Osteoblast (primary cell): ENCODE results near the gene GARIN5B. TPM values are rescaled to one million over a fixed set of nuclear protein-coding genes. Genes with fewer than 3 reads are reported as not detected.

Experiments
- DNase-seq: peaks from one replicate; pipeline ENCODE4 v3.0.0; 2011; ENCODE audit warnings: low spot score, mixed read lengths; ENCODE audit not compliant: insufficient read length; ENCODE audit errors: missing footprints
- H2AFZ ChIP-seq: 2 replicates; pipeline ENCODE4 v1.6.0; 2011; ENCODE audit warnings: mild to moderate bottlenecking, low read length
- H3K27ac ChIP-seq: 2 replicates; pipeline ENCODE4 v1.5.1; 2011; ENCODE audit warnings: mild to moderate bottlenecking, low read depth, low read length, moderate library complexity
- H3K27me3 ChIP-seq: 2 replicates; pipeline ENCODE4 v1.6.0; 2012; ENCODE audit warnings: mild to moderate bottlenecking, control low read depth, inconsistent platforms, low read length, moderate library complexity; ENCODE audit not compliant: insufficient read depth
- H3K36me3 ChIP-seq: 2 replicates; pipeline ENCODE4 v1.5.1; 2011; ENCODE audit warnings: mild to moderate bottlenecking, low read length, control low read depth, moderate library complexity; ENCODE audit not compliant: insufficient read depth
- H3K4me1 ChIP-seq: 2 replicates; pipeline ENCODE4 v1.5.1; 2011; ENCODE audit warnings: mild to moderate bottlenecking, low read length, control low read depth, moderate library complexity; ENCODE audit not compliant: insufficient read depth
- H3K4me2 ChIP-seq: 2 replicates; pipeline ENCODE4 v1.6.0; 2011; ENCODE audit warnings: mild to moderate bottlenecking, low read length; ENCODE audit not compliant: insufficient read depth
- H3K4me3 ChIP-seq: fragments of 200-600 bp; sonication (generic); 3 replicates; pipeline ENCODE4 v1.5.1; 2012; ENCODE audit warnings: mild to moderate bottlenecking, low read length, inconsistent platforms; ENCODE audit not compliant: insufficient read depth
- H3K79me2 ChIP-seq: 2 replicates; pipeline ENCODE4 v1.6.0; 2012; ENCODE audit warnings: mild to moderate bottlenecking, low read length, control low read depth, inconsistent platforms; ENCODE audit not compliant: insufficient read depth
- H3K9me3 ChIP-seq: 2 replicates; pipeline ENCODE4 v1.5.1; 2011; ENCODE audit warnings: low read depth, low read length, control low read depth
- H4K20me1 ChIP-seq: 2 replicates; pipeline ENCODE4 v1.6.0; 2012; ENCODE audit warnings: mild to moderate bottlenecking, low read length, control low read depth; ENCODE audit not compliant: insufficient read depth
- total RNA-seq: library from RNA; depleted of rRNA; stranded (reverse); fragments of >200 nt; gene quantifications from 2 replicates; pipeline ENCODE4 v1.2.3, GENCODE V29; 2012
- TF ChIP-seq, protein P1 (sequence below): IDR thresholded peaks from 2 replicates; pipeline ENCODE4 v1.5.1; 2011; ENCODE audit warnings: mild to moderate bottlenecking, low read depth, low read length, moderate library complexity; ENCODE audit errors: extremely low read depth

Gene GARIN5B
- total RNA-seq, 1 donor: not detected

DNA sequence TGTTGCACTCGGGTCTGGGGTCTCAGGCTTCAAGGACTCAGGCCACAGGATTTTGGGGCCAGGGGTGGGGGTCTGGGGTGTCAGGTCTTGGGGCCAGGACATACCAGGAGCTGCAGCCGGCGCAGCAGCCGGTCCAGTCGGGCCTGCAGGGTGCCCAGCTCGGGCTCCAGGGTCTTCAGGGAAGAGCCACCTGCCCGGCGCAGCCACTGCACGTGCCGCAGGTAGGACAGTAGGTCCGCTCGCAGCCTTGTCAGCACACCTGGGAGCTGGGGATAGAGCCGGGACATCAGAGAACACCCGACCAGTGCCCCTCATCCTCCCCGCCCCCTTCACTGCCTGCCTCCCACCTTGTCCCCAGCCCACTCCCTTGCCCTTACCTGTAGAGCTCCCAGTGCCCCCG, 5.0 kb upstream of the GARIN5B start:
- DNase-seq: no peak
- Histone ChIP-seq H3K79me2 (no peaks in the 10 kb centered on the region), H2AFZ (no peak overlapping the region), H3K36me3 (peaks cover 6% of the 10 kb centered on the region), H3K27me3 (no peaks in the 10 kb centered on the region), H3K4me2 (no peak overlapping the region), H3K4me3 (no peak overlapping the region), H3K4me1 (peaks cover 15% of the 10 kb centered on the region), H3K27ac (no peak overlapping the region), H3K9me3 (no peaks in the 10 kb centered on the region), H4K20me1 (no peaks in the 10 kb centered on the region)
- TF ChIP-seq, protein P1, sequence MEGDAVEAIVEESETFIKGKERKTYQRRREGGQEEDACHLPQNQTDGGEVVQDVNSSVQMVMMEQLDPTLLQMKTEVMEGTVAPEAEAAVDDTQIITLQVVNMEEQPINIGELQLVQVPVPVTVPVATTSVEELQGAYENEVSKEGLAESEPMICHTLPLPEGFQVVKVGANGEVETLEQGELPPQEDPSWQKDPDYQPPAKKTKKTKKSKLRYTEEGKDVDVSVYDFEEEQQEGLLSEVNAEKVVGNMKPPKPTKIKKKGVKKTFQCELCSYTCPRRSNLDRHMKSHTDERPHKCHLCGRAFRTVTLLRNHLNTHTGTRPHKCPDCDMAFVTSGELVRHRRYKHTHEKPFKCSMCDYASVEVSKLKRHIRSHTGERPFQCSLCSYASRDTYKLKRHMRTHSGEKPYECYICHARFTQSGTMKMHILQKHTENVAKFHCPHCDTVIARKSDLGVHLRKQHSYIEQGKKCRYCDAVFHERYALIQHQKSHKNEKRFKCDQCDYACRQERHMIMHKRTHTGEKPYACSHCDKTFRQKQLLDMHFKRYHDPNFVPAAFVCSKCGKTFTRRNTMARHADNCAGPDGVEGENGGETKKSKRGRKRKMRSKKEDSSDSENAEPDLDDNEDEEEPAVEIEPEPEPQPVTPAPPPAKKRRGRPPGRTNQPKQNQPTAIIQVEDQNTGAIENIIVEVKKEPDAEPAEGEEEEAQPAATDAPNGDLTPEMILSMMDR: no peak

DNA sequence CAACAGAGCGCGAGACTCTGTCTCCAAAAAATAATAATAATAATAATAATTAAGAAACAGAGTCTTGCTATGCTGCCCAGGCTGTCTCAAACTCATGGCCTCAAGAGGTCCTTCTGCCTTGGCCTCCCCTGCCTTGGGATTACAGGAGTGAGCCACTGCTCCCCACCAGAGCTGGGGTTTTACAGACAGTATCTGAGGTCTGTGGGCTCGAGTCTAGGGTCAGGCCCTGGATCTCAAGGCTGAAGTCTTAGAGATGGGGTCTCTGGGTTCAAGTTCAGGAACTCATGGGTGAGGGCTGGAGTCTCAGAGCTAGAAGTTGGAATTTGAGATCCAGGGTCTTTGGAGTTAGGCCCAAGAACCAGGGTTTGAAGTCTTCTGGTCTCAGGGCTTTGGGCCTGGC, 3.7 kb upstream of the GARIN5B start:
- peaks cover 6% of the 10 kb centered on the region for H3K36me3 ChIP-seq
- no peaks in the 10 kb centered on the region for H4K20me1 ChIP-seq
- no peak for DNase-seq
- no peaks in the 10 kb centered on the region for H3K79me2 ChIP-seq
- H3K4me1 ChIP-seq: peaks cover 11% of the 10 kb centered on the region
- TF ChIP-seq, protein P1: no peak
- no peak overlapping the region for H3K4me2 ChIP-seq
- no peak overlapping the region for H2AFZ ChIP-seq
- H3K27me3 ChIP-seq: no peaks in the 10 kb centered on the region
- no peaks in the 10 kb centered on the region for H3K9me3 ChIP-seq
- H3K27ac ChIP-seq: no peak overlapping the region
- H3K4me3 ChIP-seq: no peak overlapping the region

DNA sequence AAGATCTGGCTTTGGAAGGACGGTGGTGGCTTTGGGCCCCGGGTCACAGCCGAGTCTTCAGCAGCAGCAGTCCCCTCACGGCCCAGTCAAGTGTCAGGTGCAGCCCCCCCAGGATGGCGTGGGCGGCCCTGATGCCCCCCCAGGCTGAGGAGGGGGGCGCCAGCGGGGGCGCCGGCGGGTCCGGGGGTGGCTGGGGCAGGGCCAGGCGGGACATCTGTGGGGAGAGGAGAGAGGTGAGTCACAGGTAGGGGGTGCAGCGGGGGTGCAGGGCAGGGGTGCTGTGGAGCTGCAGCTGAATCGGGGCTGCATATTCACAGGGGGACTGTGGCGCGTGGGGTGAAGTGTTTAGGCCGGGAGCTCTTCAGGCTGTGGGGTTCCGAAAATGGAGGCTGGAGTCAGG, 2.9 kb upstream of the GARIN5B start:
- no peak overlapping the region for H3K4me2 ChIP-seq
- no peaks in the 10 kb centered on the region for H4K20me1 ChIP-seq
- peaks cover 6% of the 10 kb centered on the region for H3K36me3 ChIP-seq

DNA sequence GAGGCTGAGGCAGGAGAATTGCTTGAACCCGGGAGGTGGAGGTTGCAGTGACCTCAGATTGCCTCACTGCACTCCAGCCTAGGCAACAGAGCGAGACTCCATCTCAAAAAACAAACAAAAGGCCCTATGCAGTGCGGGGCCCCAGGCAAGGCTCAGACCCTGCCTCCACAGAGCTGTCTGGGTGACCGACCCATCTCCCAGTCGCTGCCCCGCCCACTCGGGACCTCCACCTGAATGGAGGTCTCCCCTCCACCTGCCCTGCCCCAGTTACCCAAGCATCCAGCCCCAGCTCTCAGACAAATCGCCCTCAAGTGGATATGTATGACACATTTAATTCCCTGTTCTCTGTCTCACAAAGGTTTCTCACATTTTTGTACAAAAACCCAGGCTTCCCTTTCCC, 2.2 kb upstream of the GARIN5B start:
- peaks cover 6% of the 10 kb centered on the region for H3K36me3 ChIP-seq
- H3K79me2 ChIP-seq: no peaks in the 10 kb centered on the region
- H2AFZ ChIP-seq: no peak overlapping the region
- H3K9me3 ChIP-seq: no peaks in the 10 kb centered on the region
- DNase-seq: no peak
- peaks cover 4% of the 10 kb centered on the region for H3K4me1 ChIP-seq
- no peak overlapping the region for H3K4me2 ChIP-seq
- H3K27ac ChIP-seq: no peak overlapping the region
- H4K20me1 ChIP-seq: no peaks in the 10 kb centered on the region
- H3K27me3 ChIP-seq: no peaks in the 10 kb centered on the region
- no peak overlapping the region for H3K4me3 ChIP-seq
- TF ChIP-seq, protein P1: no peak

More for the DNA sequence above, 2.9 kb upstream of the GARIN5B start:
- Histone ChIP-seq H3K79me2 (no peaks in the 10 kb centered on the region), H3K4me3 (no peak overlapping the region), H3K9me3 (no peaks in the 10 kb centered on the region), H3K27me3 (no peaks in the 10 kb centered on the region), H3K27ac (no peak overlapping the region), H2AFZ (no peak overlapping the region), H3K4me1 (peaks cover 9% of the 10 kb centered on the region)
- TF ChIP-seq, protein P1: no peak
- DNase-seq: no peak
